ENCODE results near the gene OSBPL3. TPM values are rescaled to one million over a fixed set of nuclear protein-coding genes. Genes with fewer than 3 reads are reported as not detected.
A peak's percentile ranks its signal among the peaks of the same experiment; 100 is the strongest.

Gene OSBPL3
- total RNA-seq, 1 experiment from 2014 or later, result 11.3 TPM

DNA sequence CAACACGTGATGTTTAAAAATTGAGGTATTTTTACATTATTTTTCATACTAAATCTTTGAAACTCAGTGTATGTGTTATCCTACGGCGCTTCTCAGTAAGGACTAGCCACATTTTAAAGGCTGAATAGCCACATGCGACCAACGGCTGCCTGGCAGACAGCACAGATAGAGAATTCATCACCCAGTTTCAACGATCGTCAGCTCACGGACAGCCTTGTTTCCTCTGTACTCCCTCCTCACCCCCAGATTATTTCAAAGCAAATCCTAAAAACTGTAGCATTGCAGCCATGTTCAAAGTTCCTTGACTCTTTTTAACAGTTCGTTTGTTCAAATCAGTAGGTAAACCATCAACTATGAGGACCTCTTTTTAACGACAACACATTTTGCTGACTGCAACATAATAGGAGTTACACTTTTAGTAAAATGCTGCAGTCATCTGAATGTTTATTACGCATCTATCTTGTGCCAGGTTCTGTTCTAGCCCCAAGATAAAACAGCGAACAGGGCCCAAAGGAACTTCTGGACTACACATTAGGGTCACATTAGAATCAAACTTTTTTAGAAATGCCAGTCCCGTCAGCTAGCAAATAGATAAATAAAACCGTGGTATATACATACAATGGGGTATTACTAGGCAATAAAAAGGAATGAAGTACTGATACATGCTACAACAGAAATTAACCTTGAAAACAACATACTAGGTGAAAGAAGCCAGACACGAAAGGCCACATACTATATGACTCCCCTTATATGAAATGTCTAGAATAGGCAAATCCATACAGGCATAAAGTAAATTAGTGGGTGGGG lies 5.7 kb downstream of the OSBPL3 start:
- Histone ChIP-seq H3K27me3 (replicated peaks) (no peaks in the 10 kb centered on the region), H3K9me3 (replicated peaks) (no peaks in the 10 kb centered on the region), H3K36me3 (no peaks in the 10 kb centered on the region), H3K4me3 (no peak overlapping the region), H3K4me1 (replicated peaks) (peaks cover 29% of the 10 kb centered on the region), H3K27ac (no peak overlapping the region)
- DNase-seq (ENCODE audit: low read depth in 1 of 2, low spot score in 2 of 2), result no peak

DNA sequence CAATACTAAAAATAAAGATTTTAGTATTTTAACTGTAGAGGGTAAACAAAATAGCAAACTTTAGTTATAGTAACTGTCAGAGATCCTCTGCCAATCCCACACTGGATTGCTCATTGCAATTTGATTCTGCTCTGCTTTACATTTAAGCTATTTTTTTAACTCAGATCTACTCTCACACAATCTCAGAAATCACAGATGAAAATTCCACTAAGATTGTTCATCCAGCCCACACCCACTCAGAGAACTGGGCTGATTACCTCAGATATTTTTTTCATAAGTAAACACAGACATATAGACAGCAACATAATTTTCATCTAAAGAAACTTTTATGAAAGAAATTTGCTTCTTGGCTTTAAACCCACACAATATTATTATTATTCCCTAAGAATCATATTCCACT lies 7.0 kb downstream of the OSBPL3 start:
- Histone ChIP-seq H3K9me3 (replicated peaks) (no peaks in the 10 kb centered on the region), H3K27me3 (replicated peaks) (no peaks in the 10 kb centered on the region), H3K4me1 (replicated peaks) (peaks cover 23% of the 10 kb centered on the region), H3K27ac (no peak overlapping the region), H3K4me3 (no peak overlapping the region), H3K36me3 (no peaks in the 10 kb centered on the region)
- no peak for DNase-seq (ENCODE audit: low read depth in 1 of 2, low spot score in 2 of 2)

DNA sequence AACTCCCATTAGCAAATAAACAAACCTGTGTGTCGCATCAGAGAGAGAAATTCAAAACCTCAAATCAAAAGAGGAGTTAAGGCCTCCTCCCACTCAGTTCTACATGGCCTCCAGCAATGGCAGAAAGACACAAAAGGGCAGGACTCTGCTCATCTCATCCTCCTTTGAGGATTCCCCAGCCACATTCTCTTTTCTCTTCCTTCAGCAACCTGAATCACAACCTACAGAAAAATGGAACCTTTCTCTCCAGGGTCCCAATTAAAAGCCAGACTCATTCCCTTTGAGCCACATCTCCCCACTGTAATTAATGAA lies 7.9 kb downstream of the OSBPL3 start:
- Histone ChIP-seq H3K9me3 (replicated peaks) (no peaks in the 10 kb centered on the region), H3K27ac (no peak overlapping the region), H3K4me3 (no peak overlapping the region), H3K36me3 (no peaks in the 10 kb centered on the region), H3K4me1 (replicated peaks) (peaks cover 23% of the 10 kb centered on the region), H3K27me3 (replicated peaks) (no peaks in the 10 kb centered on the region)
- no peak for DNase-seq (ENCODE audit: low read depth in 1 of 2, low spot score in 2 of 2)

DNA sequence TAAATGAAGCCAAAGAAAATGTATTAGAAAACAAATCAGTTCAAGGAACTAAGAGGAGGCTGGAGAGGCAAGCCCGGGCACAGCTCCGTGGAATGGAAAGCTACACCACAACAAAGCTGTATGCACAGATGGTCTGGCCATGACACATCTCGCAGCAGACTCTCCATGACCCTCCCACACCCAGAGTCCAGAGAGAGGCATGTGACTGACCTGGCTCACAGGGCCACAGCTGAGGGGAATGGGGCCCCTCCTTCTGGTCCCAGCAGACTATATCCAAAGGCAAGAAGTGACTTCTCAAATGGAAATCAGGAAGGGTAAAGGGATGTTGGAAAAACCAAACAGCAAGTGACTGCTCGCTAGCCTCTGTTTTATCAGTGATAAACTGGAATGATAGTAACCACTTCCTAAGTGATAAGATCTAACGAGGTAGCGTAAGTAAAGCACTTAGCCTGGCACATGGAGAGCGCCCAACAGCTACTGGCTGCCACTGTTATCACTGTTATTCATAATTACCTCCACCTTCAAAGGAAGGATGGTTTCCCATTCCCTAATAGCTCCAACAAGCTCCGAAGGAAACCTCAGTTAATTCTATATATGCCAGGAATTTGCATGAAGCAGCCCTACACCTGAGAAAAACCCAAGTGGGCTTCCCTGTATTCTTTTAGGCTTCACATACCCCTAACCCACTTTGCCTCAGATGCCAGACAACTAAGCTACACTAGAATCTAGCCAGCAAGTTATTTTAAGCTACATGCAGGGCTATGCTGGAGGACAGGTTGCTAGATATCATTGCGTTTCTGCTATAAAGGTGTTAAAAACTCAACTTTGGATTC lies 8.4 kb downstream of the OSBPL3 start:
- peaks cover 23% of the 10 kb centered on the region for H3K4me1 ChIP-seq (replicated peaks)

DNA sequence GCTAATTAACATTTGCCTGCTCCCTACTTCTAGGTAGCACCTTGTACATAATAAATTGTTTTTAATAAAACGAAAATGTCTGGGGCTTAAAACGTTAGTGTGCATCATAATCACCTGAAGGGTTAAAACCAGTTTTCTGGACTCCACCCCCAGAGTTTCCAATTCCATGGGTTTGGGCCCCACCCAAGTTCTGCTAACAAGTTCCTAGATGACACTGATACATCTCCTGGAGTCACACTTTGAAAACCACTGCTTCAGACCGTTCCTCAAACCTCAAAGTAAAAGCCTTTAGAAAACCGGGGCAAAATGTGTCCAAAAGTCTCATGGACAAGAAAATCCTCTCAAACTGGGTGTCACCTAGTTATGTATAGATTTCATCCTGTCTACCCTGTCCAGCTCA lies 9.3 kb downstream of the OSBPL3 start:
- Histone ChIP-seq H3K9me3 (replicated peaks) (no peaks in the 10 kb centered on the region), H3K27me3 (replicated peaks) (no peaks in the 10 kb centered on the region), H3K4me3 (no peak overlapping the region), H3K4me1 (replicated peaks) (peaks cover 32% of the 10 kb centered on the region), H3K27ac (peak overlapping the region; percentile 27; the same call in 1 of the 2 replicates), H3K36me3 (no peaks in the 10 kb centered on the region)
- DNase-seq (ENCODE audit: low read depth in 1 of 2, low spot score in 2 of 2), result no peak

More for the DNA sequence above, 8.4 kb downstream of the OSBPL3 start:
- H3K9me3 ChIP-seq (replicated peaks), result no peaks in the 10 kb centered on the region
- no peak overlapping the region for H3K27ac ChIP-seq
- no peak overlapping the region for H3K4me3 ChIP-seq
- H3K27me3 ChIP-seq (replicated peaks), result no peaks in the 10 kb centered on the region
- H3K36me3 ChIP-seq, result no peaks in the 10 kb centered on the region
- DNase-seq (ENCODE audit: low read depth in 1 of 2, low spot score in 2 of 2), result peak; percentile 39 to 63

DNA sequence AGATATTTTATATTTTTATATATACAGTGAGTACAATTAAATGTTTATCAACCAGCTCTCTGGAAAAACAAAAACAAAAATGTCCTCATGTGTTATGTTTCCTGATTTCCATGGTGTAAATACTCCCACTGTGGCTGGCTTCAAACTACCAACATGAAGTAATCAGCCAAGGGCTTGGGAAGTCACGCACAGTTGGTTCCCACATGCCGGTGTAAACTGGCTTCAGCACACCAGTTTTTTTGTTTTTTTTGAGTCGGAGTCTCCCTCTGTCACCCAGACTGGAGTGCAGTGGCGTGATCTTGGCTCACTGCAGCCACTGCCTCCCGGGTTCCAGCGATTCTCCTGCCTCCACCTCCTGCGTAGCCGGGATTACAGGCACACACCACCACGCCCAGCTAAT lies 11.8 kb downstream of the OSBPL3 start:
- Histone ChIP-seq H3K27ac (no peak overlapping the region), H3K36me3 (no peaks in the 10 kb centered on the region), H3K9me3 (replicated peaks) (no peaks in the 10 kb centered on the region), H3K4me3 (no peak overlapping the region), H3K4me1 (replicated peaks) (peaks cover 36% of the 10 kb centered on the region), H3K27me3 (replicated peaks) (no peaks in the 10 kb centered on the region)
- DNase-seq (ENCODE audit: low read depth in 1 of 2, low spot score in 2 of 2), result no peak

DNA sequence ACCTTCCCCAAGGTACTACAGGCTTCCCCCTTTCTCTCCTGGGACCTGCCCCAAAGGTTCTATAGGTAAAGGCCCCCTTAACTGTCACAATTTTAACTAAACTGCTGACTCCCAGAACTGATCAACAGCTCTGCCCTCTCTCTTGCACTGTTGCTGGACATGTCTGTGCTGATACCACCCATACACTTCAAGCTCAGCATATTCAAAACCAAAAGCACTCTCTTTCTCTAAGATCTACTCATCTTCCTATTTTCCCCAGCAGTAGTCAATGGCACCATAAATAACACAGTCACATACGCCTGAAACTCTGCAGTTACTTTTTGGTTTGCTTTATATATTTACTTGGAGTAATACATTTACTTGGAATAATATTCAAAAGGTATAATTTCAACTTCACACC lies 12.3 kb downstream of the OSBPL3 start:
- Histone ChIP-seq H3K9me3 (replicated peaks) (no peaks in the 10 kb centered on the region), H3K4me3 (no peak overlapping the region), H3K27me3 (replicated peaks) (no peaks in the 10 kb centered on the region), H3K27ac (no peak overlapping the region), H3K4me1 (replicated peaks) (peaks cover 31% of the 10 kb centered on the region), H3K36me3 (no peaks in the 10 kb centered on the region)
- no peak for DNase-seq (ENCODE audit: low read depth in 1 of 2, low spot score in 2 of 2)

DNA sequence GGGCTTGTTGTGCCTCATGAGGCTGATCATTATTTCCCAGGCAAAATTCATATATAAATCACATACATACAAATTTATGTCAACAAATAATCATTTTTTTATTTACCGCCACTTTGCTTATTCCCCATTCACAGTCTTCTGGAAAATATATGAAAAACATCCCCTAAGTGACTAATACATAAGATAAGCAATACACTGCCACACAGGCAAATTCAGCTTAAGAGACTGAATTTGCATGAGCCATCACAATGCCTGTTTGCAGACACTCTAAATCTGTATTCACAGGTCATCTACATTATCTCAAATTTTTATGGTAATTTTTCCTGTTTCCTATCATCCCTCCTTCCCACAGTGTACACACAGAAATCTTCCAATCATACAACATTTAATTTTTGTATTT lies 13.2 kb downstream of the OSBPL3 start:
- H3K9me3 ChIP-seq (replicated peaks), result no peaks in the 10 kb centered on the region
- no peak overlapping the region for H3K4me3 ChIP-seq
- no peaks in the 10 kb centered on the region for H3K36me3 ChIP-seq
- H3K27me3 ChIP-seq (replicated peaks), result no peaks in the 10 kb centered on the region
- no peak overlapping the region for H3K27ac ChIP-seq
- peaks cover 26% of the 10 kb centered on the region for H3K4me1 ChIP-seq (replicated peaks)
- DNase-seq (ENCODE audit: low read depth in 1 of 2, low spot score in 2 of 2), result no peak

DNA sequence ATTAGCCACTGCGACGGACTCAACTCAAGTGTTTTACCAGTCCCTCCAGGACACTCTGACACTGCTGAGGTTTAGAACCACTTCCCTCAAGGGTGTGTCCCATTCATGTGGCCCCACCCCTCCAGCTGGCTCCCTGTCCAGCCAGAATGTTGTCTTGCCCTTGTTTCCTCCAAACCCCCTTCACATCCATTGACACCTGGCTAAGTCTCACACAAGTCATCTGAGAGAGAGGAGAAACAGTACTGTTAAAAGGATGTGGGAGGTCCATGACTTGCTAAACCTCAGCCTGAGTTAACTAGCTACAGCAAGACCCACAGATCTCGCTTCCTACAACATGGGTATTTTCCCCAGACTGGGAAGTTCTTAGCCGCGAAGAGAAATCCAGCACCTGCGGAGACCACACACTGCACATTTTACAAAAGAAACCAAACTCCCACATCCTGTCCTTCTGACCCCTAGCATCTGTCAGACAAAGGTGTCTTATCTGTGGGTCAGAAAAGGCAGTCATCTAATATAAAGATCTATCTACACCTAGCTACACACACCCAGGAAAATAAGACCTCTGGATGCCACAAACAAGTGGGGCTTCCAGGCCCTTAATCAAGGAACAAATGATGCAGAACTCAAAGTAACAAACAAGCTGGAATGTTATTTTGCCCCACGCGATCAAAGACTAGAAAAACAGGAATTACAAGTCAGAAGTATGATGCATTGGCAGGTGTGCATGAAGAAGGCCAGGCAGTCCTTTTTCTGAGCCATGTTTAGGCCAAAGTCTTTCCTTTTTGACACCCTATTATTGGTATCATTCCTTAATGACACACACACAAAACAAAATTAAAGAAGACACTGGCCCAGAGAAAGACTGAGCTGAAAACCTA lies 13.9 kb downstream of the OSBPL3 start:
- no peaks in the 10 kb centered on the region for H3K27me3 ChIP-seq (replicated peaks)
- H3K36me3 ChIP-seq, result no peaks in the 10 kb centered on the region
- H3K4me1 ChIP-seq (replicated peaks), result peaks cover 19% of the 10 kb centered on the region
- H3K27ac ChIP-seq, result no peak overlapping the region
- DNase-seq (ENCODE audit: low read depth in 1 of 2, low spot score in 2 of 2), result peak in 1 of 2 experiments; percentile 14
- H3K9me3 ChIP-seq (replicated peaks), result no peaks in the 10 kb centered on the region
- no peak overlapping the region for H3K4me3 ChIP-seq

DNA sequence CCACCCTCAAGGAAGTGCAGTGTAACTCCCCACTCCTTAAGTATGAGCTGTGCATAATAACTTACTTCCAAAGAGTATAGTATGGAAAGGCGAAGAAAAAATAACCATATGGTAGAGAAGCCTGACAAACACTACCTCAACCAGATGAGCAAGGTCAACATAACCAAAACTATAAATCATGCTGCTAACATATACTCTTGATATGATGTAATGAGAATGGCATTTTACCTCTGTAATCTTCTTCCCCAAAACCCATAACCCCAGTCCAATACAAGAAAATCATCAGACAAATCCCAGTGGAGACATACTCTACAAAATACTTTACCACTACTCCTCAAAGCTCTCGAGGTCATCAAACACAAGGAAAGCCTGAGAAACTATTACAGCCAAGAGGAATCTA lies 15.8 kb downstream of the OSBPL3 start:
- Histone ChIP-seq H3K4me3 (no peak overlapping the region), H3K27ac (no peak overlapping the region), H3K36me3 (no peaks in the 10 kb centered on the region), H3K9me3 (replicated peaks) (no peaks in the 10 kb centered on the region), H3K27me3 (replicated peaks) (no peaks in the 10 kb centered on the region), H3K4me1 (replicated peaks) (peaks cover 14% of the 10 kb centered on the region)
- no peak for DNase-seq (ENCODE audit: low read depth in 1 of 2, low spot score in 2 of 2)

DNA sequence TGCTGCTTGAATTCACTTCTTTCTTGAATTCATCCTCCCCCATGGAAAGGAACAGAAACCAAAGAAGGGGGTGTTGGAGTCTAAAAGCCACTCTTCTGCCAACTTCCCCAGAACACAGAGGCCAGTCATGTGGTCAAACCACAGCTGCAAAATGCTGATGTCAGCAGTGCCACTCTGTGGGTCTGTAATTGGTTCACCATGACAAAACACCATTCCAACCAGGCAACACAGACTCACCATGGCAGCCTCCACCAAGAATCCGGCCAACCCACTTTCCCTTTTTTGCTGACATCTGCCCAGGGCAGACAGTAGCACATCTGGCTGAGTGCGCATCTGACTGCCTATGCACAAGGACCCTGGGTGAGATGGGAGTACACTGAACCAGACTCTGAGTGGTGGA lies 16.8 kb downstream of the OSBPL3 start:
- Histone ChIP-seq H3K9me3 (replicated peaks) (no peaks in the 10 kb centered on the region), H3K4me1 (replicated peaks) (peaks cover 14% of the 10 kb centered on the region), H3K27ac (no peak overlapping the region), H3K27me3 (replicated peaks) (no peaks in the 10 kb centered on the region), H3K4me3 (no peak overlapping the region), H3K36me3 (no peaks in the 10 kb centered on the region)
- DNase-seq (ENCODE audit: low read depth in 1 of 2, low spot score in 2 of 2), result no peak

DNA sequence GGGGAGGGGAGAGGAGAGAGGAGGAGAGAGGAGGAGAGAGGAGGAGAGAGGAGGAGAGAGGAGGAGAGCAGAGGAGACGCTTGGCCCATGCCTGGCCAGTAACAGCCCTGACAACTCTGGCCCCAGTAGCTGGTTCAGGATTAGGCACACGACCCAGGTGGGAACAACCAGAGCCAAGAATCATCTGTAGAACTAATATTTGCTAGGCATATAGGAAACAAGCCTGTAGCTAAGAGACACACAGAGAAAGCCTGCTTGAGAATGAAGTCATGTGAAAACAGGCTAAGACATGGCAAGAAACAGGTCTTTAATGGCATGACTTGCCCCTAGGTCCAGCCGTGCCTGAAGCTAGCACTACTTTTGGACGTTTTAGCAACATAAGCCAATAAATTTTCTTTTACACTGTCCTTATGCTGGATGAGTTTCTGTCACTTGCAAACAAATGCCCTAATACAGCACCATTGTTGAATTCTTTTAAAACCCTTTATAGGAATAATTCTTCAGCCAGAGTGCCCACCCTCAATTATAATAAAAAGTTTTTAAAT lies 17.5 kb downstream of the OSBPL3 start:
- H3K36me3 ChIP-seq, result no peaks in the 10 kb centered on the region
- H3K4me3 ChIP-seq, result no peak overlapping the region
- H3K27ac ChIP-seq, result no peak overlapping the region
- H3K4me1 ChIP-seq (replicated peaks), result peaks cover 14% of the 10 kb centered on the region
- no peaks in the 10 kb centered on the region for H3K27me3 ChIP-seq (replicated peaks)
- H3K9me3 ChIP-seq (replicated peaks), result no peaks in the 10 kb centered on the region
- no peak for DNase-seq (ENCODE audit: low read depth in 1 of 2, low spot score in 2 of 2)

DNA sequence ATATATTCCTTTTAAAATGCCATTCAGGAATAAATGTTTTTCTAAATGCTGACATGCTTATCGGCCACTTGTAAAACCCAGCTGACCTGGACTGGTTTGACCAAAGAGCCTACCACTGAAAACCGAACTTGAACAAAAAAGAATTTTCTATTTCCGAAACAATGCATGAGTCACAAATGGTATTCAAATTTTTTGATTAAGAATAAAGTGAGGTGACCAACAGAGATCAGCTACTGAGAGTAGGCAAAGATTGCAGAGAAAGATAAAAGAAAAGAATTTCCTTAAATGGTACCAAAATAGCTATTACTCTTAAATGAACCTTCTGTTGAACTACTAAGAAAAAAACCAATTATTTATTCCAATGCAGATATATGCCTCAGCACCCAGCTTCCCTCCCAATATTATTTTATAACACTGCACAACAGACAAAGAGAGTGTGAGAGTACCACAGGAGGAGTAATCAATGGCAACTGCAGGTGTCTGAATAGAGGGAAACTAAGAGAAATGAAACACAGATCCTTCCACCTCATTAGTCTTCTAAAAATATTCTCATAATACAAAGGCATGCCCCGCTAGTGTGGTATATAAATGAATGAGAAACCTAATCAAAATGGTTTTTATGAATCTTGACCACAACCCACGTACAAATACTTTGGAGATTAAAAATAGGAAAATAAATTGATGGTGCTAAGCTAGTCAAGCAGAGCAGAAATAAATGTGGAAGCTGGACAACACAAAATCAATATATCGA lies 20.1 kb downstream of the OSBPL3 start:
- Histone ChIP-seq H3K4me3 (no peak overlapping the region), H3K9me3 (replicated peaks) (no peaks in the 10 kb centered on the region), H3K4me1 (replicated peaks) (no peaks in the 10 kb centered on the region), H3K27me3 (replicated peaks) (no peaks in the 10 kb centered on the region), H3K27ac (no peak overlapping the region), H3K36me3 (no peaks in the 10 kb centered on the region)
- no peak for DNase-seq (ENCODE audit: low read depth in 1 of 2, low spot score in 2 of 2)
